ENCODE data around the gene SMARCA2. TPM values are rescaled to one million over a fixed set of nuclear protein-coding genes. Genes with fewer than 3 reads are reported as not detected.

SMARCA2 gene
- polyA plus RNA-seq, 1 donor from 2014 or later: 150 TPM

DNA sequence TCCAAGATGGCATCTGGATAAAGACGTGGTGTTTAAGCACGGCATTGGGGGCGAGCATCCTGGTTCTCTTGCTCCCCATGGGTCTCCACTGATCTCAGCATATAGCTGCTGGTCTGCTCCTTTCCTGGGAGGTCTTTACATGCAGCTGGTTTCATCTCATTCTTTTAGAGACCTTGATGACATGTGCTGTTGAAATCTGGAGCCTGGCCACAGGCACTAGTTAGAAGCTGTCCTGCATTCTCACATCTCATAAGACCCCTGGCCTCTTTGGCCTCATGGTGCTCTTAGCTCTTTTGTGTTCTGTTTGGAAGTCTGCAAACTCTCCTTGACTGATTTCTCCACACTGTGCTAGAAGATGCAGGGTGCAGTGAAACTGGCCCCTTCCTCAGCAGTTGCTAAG lies 113.0 kb downstream of the SMARCA2 start:
- H3K4me2 ChIP-seq (ENCODE audit: low read length): no peak overlapping the region
- no peaks in the 10 kb centered on the region for H3K79me2 ChIP-seq (replicated peaks; ENCODE audit: insufficient read depth, low read length)
- no peak overlapping the region for H3K27ac ChIP-seq (ENCODE audit: low read length)
- no peaks in the 10 kb centered on the region for H3K9me2 ChIP-seq (ENCODE audit: insufficient read depth, low read length)
- H4K20me1 ChIP-seq (ENCODE audit: insufficient read depth): no peaks in the 10 kb centered on the region
- H3K9me3 ChIP-seq (ENCODE audit: low read length): no peaks in the 10 kb centered on the region
- H3K4me3 ChIP-seq (ENCODE audit: low read length): no peak overlapping the region
- H3F3A ChIP-seq (ENCODE audit: insufficient read depth, low read length, poor library complexity, severe bottlenecking): no peaks in the 10 kb centered on the region
- H3K27me3 ChIP-seq (ENCODE audit: insufficient read depth, low read depth, low read length): no peaks in the 10 kb centered on the region
- H3K36me3 ChIP-seq (ENCODE audit: insufficient read depth, low read length): peaks cover 11% of the 10 kb centered on the region
- no peak overlapping the region for H2AFZ ChIP-seq (ENCODE audit: low read depth, low read length)
- TF ChIP-seq, protein P1, sequence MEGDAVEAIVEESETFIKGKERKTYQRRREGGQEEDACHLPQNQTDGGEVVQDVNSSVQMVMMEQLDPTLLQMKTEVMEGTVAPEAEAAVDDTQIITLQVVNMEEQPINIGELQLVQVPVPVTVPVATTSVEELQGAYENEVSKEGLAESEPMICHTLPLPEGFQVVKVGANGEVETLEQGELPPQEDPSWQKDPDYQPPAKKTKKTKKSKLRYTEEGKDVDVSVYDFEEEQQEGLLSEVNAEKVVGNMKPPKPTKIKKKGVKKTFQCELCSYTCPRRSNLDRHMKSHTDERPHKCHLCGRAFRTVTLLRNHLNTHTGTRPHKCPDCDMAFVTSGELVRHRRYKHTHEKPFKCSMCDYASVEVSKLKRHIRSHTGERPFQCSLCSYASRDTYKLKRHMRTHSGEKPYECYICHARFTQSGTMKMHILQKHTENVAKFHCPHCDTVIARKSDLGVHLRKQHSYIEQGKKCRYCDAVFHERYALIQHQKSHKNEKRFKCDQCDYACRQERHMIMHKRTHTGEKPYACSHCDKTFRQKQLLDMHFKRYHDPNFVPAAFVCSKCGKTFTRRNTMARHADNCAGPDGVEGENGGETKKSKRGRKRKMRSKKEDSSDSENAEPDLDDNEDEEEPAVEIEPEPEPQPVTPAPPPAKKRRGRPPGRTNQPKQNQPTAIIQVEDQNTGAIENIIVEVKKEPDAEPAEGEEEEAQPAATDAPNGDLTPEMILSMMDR (IDR thresholded peaks at IDR 0.05; ENCODE audit: poor library complexity, severe bottlenecking): no peak
- TF ChIP-seq RAD21 (conservative IDR thresholded peaks at IDR 0.05) (no peak), TAF1 (IDR thresholded peaks at IDR 0.05; ENCODE audit: low read depth) (no peak), SMC3 (conservative IDR thresholded peaks at IDR 0.05; ENCODE audit: poor library complexity) (no peak), EP300 (conservative IDR thresholded peaks at IDR 0.05; ENCODE audit: poor library complexity, severe bottlenecking) (no peak), EZH2 (IDR thresholded peaks at IDR 0.05; ENCODE audit: borderline replicate concordance, insufficient read depth, low read length, poor library complexity, severe bottlenecking) (no peak), MXI1 (conservative IDR thresholded peaks at IDR 0.05; ENCODE audit: poor library complexity, severe bottlenecking) (no peak), POLR2AphosphoS5 (IDR thresholded peaks at IDR 0.05) (no peak)
- TF ChIP-seq, protein P2, sequence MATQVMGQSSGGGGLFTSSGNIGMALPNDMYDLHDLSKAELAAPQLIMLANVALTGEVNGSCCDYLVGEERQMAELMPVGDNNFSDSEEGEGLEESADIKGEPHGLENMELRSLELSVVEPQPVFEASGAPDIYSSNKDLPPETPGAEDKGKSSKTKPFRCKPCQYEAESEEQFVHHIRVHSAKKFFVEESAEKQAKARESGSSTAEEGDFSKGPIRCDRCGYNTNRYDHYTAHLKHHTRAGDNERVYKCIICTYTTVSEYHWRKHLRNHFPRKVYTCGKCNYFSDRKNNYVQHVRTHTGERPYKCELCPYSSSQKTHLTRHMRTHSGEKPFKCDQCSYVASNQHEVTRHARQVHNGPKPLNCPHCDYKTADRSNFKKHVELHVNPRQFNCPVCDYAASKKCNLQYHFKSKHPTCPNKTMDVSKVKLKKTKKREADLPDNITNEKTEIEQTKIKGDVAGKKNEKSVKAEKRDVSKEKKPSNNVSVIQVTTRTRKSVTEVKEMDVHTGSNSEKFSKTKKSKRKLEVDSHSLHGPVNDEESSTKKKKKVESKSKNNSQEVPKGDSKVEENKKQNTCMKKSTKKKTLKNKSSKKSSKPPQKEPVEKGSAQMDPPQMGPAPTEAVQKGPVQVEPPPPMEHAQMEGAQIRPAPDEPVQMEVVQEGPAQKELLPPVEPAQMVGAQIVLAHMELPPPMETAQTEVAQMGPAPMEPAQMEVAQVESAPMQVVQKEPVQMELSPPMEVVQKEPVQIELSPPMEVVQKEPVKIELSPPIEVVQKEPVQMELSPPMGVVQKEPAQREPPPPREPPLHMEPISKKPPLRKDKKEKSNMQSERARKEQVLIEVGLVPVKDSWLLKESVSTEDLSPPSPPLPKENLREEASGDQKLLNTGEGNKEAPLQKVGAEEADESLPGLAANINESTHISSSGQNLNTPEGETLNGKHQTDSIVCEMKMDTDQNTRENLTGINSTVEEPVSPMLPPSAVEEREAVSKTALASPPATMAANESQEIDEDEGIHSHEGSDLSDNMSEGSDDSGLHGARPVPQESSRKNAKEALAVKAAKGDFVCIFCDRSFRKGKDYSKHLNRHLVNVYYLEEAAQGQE (IDR thresholded peaks at IDR 0.05; ENCODE audit: borderline replicate concordance): no peak
- H3K9ac ChIP-seq (ENCODE audit: low read length): no peak overlapping the region

DNA sequence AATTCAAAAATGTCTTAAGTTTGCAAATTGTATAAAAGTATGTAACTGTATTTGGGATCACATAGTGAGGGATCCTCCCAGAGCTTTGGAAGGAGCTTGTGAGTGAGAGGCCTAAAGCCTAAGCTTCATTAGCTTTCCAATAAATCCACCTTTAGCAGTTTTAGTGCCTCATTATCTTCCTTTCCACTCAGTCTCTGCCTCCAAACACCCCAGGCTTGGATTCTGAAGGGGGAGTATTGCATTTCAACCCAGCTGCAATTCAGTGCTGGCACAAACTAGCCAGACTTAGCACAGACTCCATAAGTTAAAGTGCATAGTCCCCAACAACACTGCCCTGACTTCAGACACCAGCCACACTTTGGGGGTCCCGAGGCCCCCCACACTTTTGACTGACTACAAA lies 113.5 kb downstream of the SMARCA2 start:
- Histone ChIP-seq H3K27me3 (ENCODE audit: insufficient read depth, low read depth, low read length) (no peaks in the 10 kb centered on the region), H3K36me3 (ENCODE audit: insufficient read depth, low read length) (peaks cover 10% of the 10 kb centered on the region), H3K9ac (ENCODE audit: low read length) (no peak overlapping the region), H4K20me1 (ENCODE audit: insufficient read depth) (no peaks in the 10 kb centered on the region), H3F3A (ENCODE audit: insufficient read depth, low read length, poor library complexity, severe bottlenecking) (no peaks in the 10 kb centered on the region), H2AFZ (ENCODE audit: low read depth, low read length) (no peak overlapping the region), H3K79me2 (replicated peaks; ENCODE audit: insufficient read depth, low read length) (no peaks in the 10 kb centered on the region), H3K4me2 (ENCODE audit: low read length) (no peak overlapping the region), H3K9me3 (ENCODE audit: low read length) (no peaks in the 10 kb centered on the region), H3K4me3 (ENCODE audit: low read length) (no peak overlapping the region), H3K9me2 (ENCODE audit: insufficient read depth, low read length) (no peaks in the 10 kb centered on the region), H3K27ac (ENCODE audit: low read length) (no peak overlapping the region)
- TF ChIP-seq, protein P2 (IDR thresholded peaks at IDR 0.05; ENCODE audit: borderline replicate concordance): no peak
- TF ChIP-seq RAD21 (conservative IDR thresholded peaks at IDR 0.05) (no peak), SMC3 (conservative IDR thresholded peaks at IDR 0.05; ENCODE audit: poor library complexity) (no peak), POLR2AphosphoS5 (IDR thresholded peaks at IDR 0.05) (no peak), EP300 (conservative IDR thresholded peaks at IDR 0.05; ENCODE audit: poor library complexity, severe bottlenecking) (no peak), EZH2 (IDR thresholded peaks at IDR 0.05; ENCODE audit: borderline replicate concordance, insufficient read depth, low read length, poor library complexity, severe bottlenecking) (no peak), MXI1 (conservative IDR thresholded peaks at IDR 0.05; ENCODE audit: poor library complexity, severe bottlenecking) (no peak), TAF1 (IDR thresholded peaks at IDR 0.05; ENCODE audit: low read depth) (no peak)
- TF ChIP-seq, protein P1 (IDR thresholded peaks at IDR 0.05; ENCODE audit: poor library complexity, severe bottlenecking): no peak
